Measurements from ENCODE around the gene APP.

Gene APP

DNA sequence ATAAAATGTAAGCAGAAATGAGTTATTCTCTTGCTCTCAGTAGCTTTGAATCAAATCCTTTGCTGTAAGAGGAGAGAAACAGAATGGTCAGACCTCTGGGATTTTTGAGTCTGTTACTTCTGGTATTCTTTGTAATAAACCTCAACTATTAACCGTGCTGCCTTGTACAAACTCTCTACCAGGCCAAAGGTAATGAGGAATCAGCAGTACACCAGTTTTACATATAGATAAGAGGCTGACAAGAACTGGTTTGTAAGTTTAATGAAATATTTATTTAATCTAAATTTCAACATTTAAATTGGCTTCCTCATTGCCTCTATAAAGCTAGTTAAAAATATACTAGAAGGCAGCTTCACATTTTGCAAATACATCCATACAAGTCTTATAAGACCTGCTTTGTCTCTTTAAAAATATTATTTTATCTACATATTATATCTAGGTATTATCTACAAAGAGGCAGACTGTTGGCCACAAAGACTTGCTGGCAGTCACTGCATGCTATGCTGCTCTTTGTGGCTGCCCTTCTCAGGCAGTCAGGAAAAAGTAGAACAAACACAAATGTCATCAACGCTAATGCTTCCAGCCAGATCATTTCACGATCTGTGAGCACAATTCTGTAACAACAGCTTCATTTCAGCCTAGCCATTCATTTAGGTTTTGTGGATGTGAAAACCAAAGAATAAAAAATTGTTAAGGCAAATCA is 262.8 kb downstream of the APP start:
- no peak overlapping the region for H3K4me3 ChIP-seq (ENCODE audit: low read length)
- H3K9me3 ChIP-seq (ENCODE audit: low read length): peaks cover 6% of the 10 kb centered on the region
- H3K36me3 ChIP-seq (ENCODE audit: insufficient read depth, low read length): peaks cover 33% of the 10 kb centered on the region
- no peak overlapping the region for H2AFZ ChIP-seq (ENCODE audit: low read depth, low read length)
- H3K4me1 ChIP-seq (ENCODE audit: insufficient read depth, low read length): peaks cover 3% of the 10 kb centered on the region
- no peaks in the 10 kb centered on the region for H3K27me3 ChIP-seq (ENCODE audit: insufficient read depth, low read length)

GRCh38 chr21:25906587-25906986 is 264.0 kb downstream of the APP start:
- peaks cover 3% of the 10 kb centered on the region for H3K4me1 ChIP-seq (ENCODE audit: insufficient read depth, low read length)
- H3K36me3 ChIP-seq (ENCODE audit: insufficient read depth, low read length): peaks cover 40% of the 10 kb centered on the region
- H2AFZ ChIP-seq (ENCODE audit: low read depth, low read length): no peak overlapping the region
- no peaks in the 10 kb centered on the region for H3K27me3 ChIP-seq (ENCODE audit: insufficient read depth, low read length)
- no peak overlapping the region for H3K4me3 ChIP-seq (ENCODE audit: low read length)
- H3K9me3 ChIP-seq (ENCODE audit: low read length): peaks cover under 1% of the 10 kb centered on the region

GRCh38 chr21:25905126-25905525 is 265.4 kb downstream of the APP start:
- no peak overlapping the region for H3K4me3 ChIP-seq (ENCODE audit: low read length)
- H3K36me3 ChIP-seq (ENCODE audit: insufficient read depth, low read length): peaks cover 35% of the 10 kb centered on the region
- no peaks in the 10 kb centered on the region for H3K27me3 ChIP-seq (ENCODE audit: insufficient read depth, low read length)
- no peak overlapping the region for H2AFZ ChIP-seq (ENCODE audit: low read depth, low read length)
- peaks cover 3% of the 10 kb centered on the region for H3K4me1 ChIP-seq (ENCODE audit: insufficient read depth, low read length)
- no peaks in the 10 kb centered on the region for H3K9me3 ChIP-seq (ENCODE audit: low read length)

- no peaks in the 10 kb centered on the region for H3K27me3 ChIP-seq (ENCODE audit: insufficient read depth, low read length)
- no peak overlapping the region for H3K4me3 ChIP-seq (ENCODE audit: low read length)
- H3K36me3 ChIP-seq (ENCODE audit: insufficient read depth, low read length): peaks cover 42% of the 10 kb centered on the region
- H3K4me1 ChIP-seq (ENCODE audit: insufficient read depth, low read length): peaks cover 3% of the 10 kb centered on the region
- H3K9me3 ChIP-seq (ENCODE audit: low read length): no peaks in the 10 kb centered on the region
- H2AFZ ChIP-seq (ENCODE audit: low read depth, low read length): no peak overlapping the region
Observed at GRCh38 chr21:25904044-25904695, 266.4 kb downstream of the APP start.

GRCh38 chr21:25903607-25904006 is 267.0 kb downstream of the APP start:
- peaks cover 42% of the 10 kb centered on the region for H3K36me3 ChIP-seq (ENCODE audit: insufficient read depth, low read length)
- peaks cover 3% of the 10 kb centered on the region for H3K4me1 ChIP-seq (ENCODE audit: insufficient read depth, low read length)
- H3K27me3 ChIP-seq (ENCODE audit: insufficient read depth, low read length): no peaks in the 10 kb centered on the region
- H3K4me3 ChIP-seq (ENCODE audit: low read length): no peak overlapping the region
- no peaks in the 10 kb centered on the region for H3K9me3 ChIP-seq (ENCODE audit: low read length)
- no peak overlapping the region for H2AFZ ChIP-seq (ENCODE audit: low read depth, low read length)

GRCh38 chr21:25901330-25901979 is 269.1 kb downstream of the APP start:
- H3K4me1 ChIP-seq (ENCODE audit: insufficient read depth, low read length): no peaks in the 10 kb centered on the region
- peaks cover 50% of the 10 kb centered on the region for H3K36me3 ChIP-seq (ENCODE audit: insufficient read depth, low read length)
- H2AFZ ChIP-seq (ENCODE audit: low read depth, low read length): no peak overlapping the region
- H3K4me3 ChIP-seq (ENCODE audit: low read length): no peak overlapping the region
- H3K9me3 ChIP-seq (ENCODE audit: low read length): no peaks in the 10 kb centered on the region
- H3K27me3 ChIP-seq (ENCODE audit: insufficient read depth, low read length): no peaks in the 10 kb centered on the region

DNA sequence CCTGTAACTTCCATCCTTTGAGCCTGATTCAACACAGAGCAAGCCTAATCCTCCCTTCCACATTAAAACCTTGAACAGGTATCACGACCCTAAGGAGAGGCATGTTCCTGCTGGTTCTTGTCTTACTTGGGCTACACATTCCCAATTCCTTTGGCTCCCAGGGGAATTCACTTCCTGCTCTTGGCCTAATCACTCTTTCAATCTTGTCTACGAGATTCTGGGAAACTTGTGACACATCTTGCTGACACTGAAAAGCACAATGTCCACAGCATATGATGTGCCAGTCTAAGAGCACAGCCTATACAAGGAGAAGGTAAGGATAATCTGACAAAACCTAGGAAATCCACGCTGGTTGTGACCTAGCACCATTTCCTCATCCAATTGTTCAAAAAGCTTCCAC is 271.9 kb downstream of the APP start:
- no peak overlapping the region for H2AFZ ChIP-seq (ENCODE audit: low read depth, low read length)
- H3K36me3 ChIP-seq (ENCODE audit: insufficient read depth, low read length): peaks cover 54% of the 10 kb centered on the region
- peaks cover 9% of the 10 kb centered on the region for H3K9me3 ChIP-seq (ENCODE audit: low read length)
- no peaks in the 10 kb centered on the region for H3K4me1 ChIP-seq (ENCODE audit: insufficient read depth, low read length)
- H3K4me3 ChIP-seq (ENCODE audit: low read length): no peak overlapping the region
- H3K27me3 ChIP-seq (ENCODE audit: insufficient read depth, low read length): no peaks in the 10 kb centered on the region

DNA sequence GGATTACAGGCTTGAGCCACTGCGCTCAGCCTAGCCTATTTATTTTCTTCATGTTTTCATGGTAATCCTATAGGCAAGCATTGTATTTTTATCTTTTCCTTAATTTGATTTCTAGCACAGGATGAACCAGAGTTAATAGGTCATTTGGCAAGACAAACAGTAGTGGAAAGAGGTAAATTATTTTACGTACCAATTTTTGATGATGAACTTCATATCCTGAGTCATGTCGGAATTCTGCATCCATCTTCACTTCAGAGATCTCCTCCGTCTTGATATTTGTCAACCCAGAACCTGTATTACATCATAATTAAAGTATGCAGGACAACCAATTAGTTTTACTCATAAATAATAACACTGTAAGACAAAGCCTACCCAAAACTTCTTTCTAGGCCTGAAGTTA is 273.2 kb downstream of the APP start:
- peaks cover 9% of the 10 kb centered on the region for H3K9me3 ChIP-seq (ENCODE audit: low read length)
- H3K36me3 ChIP-seq (ENCODE audit: insufficient read depth, low read length): peaks cover 56% of the 10 kb centered on the region
- no peaks in the 10 kb centered on the region for H3K4me1 ChIP-seq (ENCODE audit: insufficient read depth, low read length)
- H3K4me3 ChIP-seq (ENCODE audit: low read length): no peak overlapping the region
- no peak overlapping the region for H2AFZ ChIP-seq (ENCODE audit: low read depth, low read length)
- H3K27me3 ChIP-seq (ENCODE audit: insufficient read depth, low read length): no peaks in the 10 kb centered on the region

DNA sequence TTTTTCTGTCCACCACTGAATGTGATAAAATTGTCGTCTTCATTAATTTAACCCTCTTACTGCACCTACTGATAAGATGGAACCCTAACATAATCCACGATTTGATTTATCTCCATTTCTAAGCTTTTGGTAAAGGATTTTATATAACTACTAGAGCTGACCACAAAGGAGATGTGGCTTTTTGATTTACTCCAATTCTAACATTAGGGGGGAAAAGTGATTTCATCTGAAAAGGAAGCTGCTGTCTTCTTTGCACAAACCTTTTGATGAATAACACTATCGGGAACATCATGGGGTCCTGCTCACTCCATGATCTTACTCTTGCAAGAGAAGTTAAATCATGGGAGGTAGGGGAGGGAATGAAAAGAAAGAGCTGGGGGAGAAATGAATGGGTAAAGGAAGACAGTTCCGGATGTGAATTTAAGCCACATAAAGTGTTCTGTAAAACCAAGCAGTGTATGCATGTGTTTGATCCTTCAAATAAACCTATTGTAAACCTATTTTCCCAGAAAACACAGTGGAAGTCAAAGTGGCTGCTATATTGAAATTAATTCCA is 274.0 kb downstream of the APP start:
- Histone ChIP-seq H2AFZ (ENCODE audit: low read depth, low read length) (no peak overlapping the region), H3K4me3 (ENCODE audit: low read length) (no peak overlapping the region), H3K36me3 (ENCODE audit: insufficient read depth, low read length) (peaks cover 58% of the 10 kb centered on the region), H3K27me3 (ENCODE audit: insufficient read depth, low read length) (no peaks in the 10 kb centered on the region), H3K4me1 (ENCODE audit: insufficient read depth, low read length) (no peaks in the 10 kb centered on the region), H3K9me3 (ENCODE audit: low read length) (peaks cover 10% of the 10 kb centered on the region)

GRCh38 chr21:25895565-25896205 is 274.9 kb downstream of the APP start:
- H2AFZ ChIP-seq (ENCODE audit: low read depth, low read length): no peak overlapping the region
- H3K4me1 ChIP-seq (ENCODE audit: insufficient read depth, low read length): no peaks in the 10 kb centered on the region
- peaks cover 64% of the 10 kb centered on the region for H3K36me3 ChIP-seq (ENCODE audit: insufficient read depth, low read length)
- H3K9me3 ChIP-seq (ENCODE audit: low read length): peaks cover 10% of the 10 kb centered on the region
- H3K4me3 ChIP-seq (ENCODE audit: low read length): no peak overlapping the region
- no peaks in the 10 kb centered on the region for H3K27me3 ChIP-seq (ENCODE audit: insufficient read depth, low read length)

DNA sequence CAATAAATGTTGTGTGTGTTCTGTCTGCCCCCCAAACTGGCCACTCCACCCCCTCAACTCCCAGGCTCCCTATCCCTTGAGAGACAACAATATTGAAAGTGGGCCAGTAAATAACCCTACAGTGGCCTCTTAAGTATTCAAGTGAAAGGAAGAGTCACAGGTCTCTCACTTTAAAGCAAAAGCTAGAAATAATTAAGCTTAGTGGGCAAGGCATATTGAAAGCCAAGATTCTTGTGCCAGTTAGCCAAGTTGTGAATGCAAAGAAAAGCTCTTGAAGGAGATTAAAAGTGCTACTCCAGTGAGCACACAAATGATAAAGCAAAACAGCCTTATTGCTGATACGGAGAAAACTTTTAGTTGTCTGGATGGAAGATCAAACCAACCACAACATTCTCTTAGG is 277.4 kb downstream of the APP start:
- Histone ChIP-seq H2AFZ (ENCODE audit: low read depth, low read length) (no peak overlapping the region), H3K4me3 (ENCODE audit: low read length) (no peak overlapping the region), H3K4me1 (ENCODE audit: insufficient read depth, low read length) (no peaks in the 10 kb centered on the region), H3K9me3 (ENCODE audit: low read length) (peaks cover 10% of the 10 kb centered on the region), H3K36me3 (ENCODE audit: insufficient read depth, low read length) (peaks cover 77% of the 10 kb centered on the region), H3K27me3 (ENCODE audit: insufficient read depth, low read length) (no peaks in the 10 kb centered on the region)

- peaks cover 74% of the 10 kb centered on the region for H3K36me3 ChIP-seq (ENCODE audit: insufficient read depth, low read length)
- no peak overlapping the region for H3K4me3 ChIP-seq (ENCODE audit: low read length)
- H2AFZ ChIP-seq (ENCODE audit: low read depth, low read length): no peak overlapping the region
- H3K4me1 ChIP-seq (ENCODE audit: insufficient read depth, low read length): no peaks in the 10 kb centered on the region
- H3K9me3 ChIP-seq (ENCODE audit: low read length): peaks cover 10% of the 10 kb centered on the region
- H3K27me3 ChIP-seq (ENCODE audit: insufficient read depth, low read length): no peaks in the 10 kb centered on the region
Observed at GRCh38 chr21:25891596-25891995, 279.0 kb downstream of the APP start.

GRCh38 chr21:25890001-25890400 is 280.6 kb downstream of the APP start:
- H3K27me3 ChIP-seq (ENCODE audit: insufficient read depth, low read length): no peaks in the 10 kb centered on the region
- no peaks in the 10 kb centered on the region for H3K4me1 ChIP-seq (ENCODE audit: insufficient read depth, low read length)
- no peak overlapping the region for H3K4me3 ChIP-seq (ENCODE audit: low read length)
- H3K36me3 ChIP-seq (ENCODE audit: insufficient read depth, low read length): peaks cover 67% of the 10 kb centered on the region
- peaks cover 10% of the 10 kb centered on the region for H3K9me3 ChIP-seq (ENCODE audit: low read length)
- no peak overlapping the region for H2AFZ ChIP-seq (ENCODE audit: low read depth, low read length)
